ENCODE results near the gene FAM200C. TPM values are rescaled to one million over a fixed set of nuclear protein-coding genes. Genes with fewer than 3 reads are reported as not detected.
"Not testable (repeated sequence)": the region's sequence is repeated elsewhere in the genome, so short reads cannot be mapped to it uniquely, and the experiment has no call there.

Gene FAM200C
- total RNA-seq, 1 donor from 2014 or later, result 25.3 TPM

DNA sequence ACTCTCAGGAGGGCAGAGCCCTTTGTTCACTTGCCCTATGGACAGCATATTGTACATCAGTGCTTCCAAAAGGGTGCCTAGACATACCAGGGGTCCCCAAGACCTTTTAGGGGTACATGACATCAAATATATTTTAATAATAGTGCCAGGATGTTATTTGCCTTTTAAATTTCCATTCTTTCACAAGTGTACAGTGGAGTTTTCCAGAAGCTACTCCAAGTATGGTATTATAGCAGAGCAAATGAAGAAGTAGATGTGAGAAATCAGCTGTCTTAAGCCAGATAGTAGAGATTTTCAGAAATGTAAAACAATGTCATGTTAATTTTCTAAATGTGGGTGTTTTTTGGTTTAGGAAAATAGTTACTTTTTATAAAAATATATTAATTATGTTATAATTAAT is 37.4 kb upstream of the FAM200C start:
- H3F3A ChIP-seq (ENCODE audit: low read depth), result peaks cover 13% of the 10 kb centered on the region
- no peaks in the 10 kb centered on the region for H4K20me1 ChIP-seq (ENCODE audit: low read depth)
- Mint-ChIP-seq H3K4me3 (no peak overlapping the region), H3K27me3 (ENCODE audit: insufficient read depth, low read depth) (peaks cover 4% of the 10 kb centered on the region), H3K4me1 (peaks cover 31% of the 10 kb centered on the region), H3K36me3 (peaks cover 2% of the 10 kb centered on the region), H3K27ac (no peak overlapping the region), H3K9me3 (no peaks in the 10 kb centered on the region)
- no peak for DNase-seq (ENCODE audit: low spot score)
- no peak overlapping the region for H3K4me2 ChIP-seq
- H3K9ac ChIP-seq, result no peak overlapping the region
- no peak overlapping the region for H3K4me3 ChIP-seq
- H3K9me3 ChIP-seq (ENCODE audit: low read depth), result no peaks in the 10 kb centered on the region
- TF ChIP-seq EZH2 (IDR thresholded peaks at IDR 0.05), result no peak
- TF ChIP-seq, protein P1, sequence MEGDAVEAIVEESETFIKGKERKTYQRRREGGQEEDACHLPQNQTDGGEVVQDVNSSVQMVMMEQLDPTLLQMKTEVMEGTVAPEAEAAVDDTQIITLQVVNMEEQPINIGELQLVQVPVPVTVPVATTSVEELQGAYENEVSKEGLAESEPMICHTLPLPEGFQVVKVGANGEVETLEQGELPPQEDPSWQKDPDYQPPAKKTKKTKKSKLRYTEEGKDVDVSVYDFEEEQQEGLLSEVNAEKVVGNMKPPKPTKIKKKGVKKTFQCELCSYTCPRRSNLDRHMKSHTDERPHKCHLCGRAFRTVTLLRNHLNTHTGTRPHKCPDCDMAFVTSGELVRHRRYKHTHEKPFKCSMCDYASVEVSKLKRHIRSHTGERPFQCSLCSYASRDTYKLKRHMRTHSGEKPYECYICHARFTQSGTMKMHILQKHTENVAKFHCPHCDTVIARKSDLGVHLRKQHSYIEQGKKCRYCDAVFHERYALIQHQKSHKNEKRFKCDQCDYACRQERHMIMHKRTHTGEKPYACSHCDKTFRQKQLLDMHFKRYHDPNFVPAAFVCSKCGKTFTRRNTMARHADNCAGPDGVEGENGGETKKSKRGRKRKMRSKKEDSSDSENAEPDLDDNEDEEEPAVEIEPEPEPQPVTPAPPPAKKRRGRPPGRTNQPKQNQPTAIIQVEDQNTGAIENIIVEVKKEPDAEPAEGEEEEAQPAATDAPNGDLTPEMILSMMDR (IDR thresholded peaks at IDR 0.05), result no peak
- TF ChIP-seq EZH2phosphoT487 (IDR thresholded peaks at IDR 0.05), result no peak
- H3K79me2 ChIP-seq (ENCODE audit: low read depth), result no peaks in the 10 kb centered on the region
- no peak overlapping the region for H3K27ac ChIP-seq
- H2AFZ ChIP-seq (replicated peaks), result no peak overlapping the region
- peaks cover 10% of the 10 kb centered on the region for H3K27me3 ChIP-seq
- peaks cover 12% of the 10 kb centered on the region for H3K4me1 ChIP-seq
- no peaks in the 10 kb centered on the region for H3K36me3 ChIP-seq

DNA sequence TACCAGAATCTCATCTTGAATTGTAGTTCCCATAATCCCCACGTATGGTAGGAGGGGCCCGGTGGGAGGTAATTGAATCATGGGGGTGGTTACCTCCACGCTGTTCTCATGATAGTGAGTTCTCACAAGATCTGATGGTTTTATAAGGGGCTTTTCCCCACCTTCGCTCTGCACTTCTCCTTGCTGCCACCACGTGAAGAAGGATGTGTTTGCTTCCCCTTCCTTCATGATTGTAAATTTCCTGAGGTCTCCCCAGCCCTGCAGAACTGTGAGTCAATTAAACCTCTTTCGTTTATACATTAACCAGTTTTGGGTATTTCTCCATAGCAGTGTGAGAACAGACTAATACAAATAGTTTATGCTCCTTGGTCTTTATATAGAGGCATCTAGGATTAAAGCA is 36.8 kb upstream of the FAM200C start:
- H3K4me1 Mint-ChIP-seq, result peaks cover 31% of the 10 kb centered on the region
- H3K9me3 Mint-ChIP-seq; H2AFZ ChIP-seq (replicated peaks); DNase-seq (ENCODE audit: low spot score); H3K79me2 ChIP-seq (ENCODE audit: low read depth); H3K4me2 ChIP-seq; H3K9me3 ChIP-seq (ENCODE audit: low read depth); H3K27me3 ChIP-seq; H3K9ac ChIP-seq; H3K4me3 ChIP-seq; H3K4me3 Mint-ChIP-seq; H3K36me3 Mint-ChIP-seq; H3K27ac ChIP-seq; H3K27ac Mint-ChIP-seq; H4K20me1 ChIP-seq (ENCODE audit: low read depth); H3K36me3 ChIP-seq; H3K27me3 Mint-ChIP-seq (ENCODE audit: insufficient read depth, low read depth): not testable (repeated sequence)
- Histone ChIP-seq H3F3A (ENCODE audit: low read depth) (peaks cover 13% of the 10 kb centered on the region), H3K4me1 (peaks cover 12% of the 10 kb centered on the region)

DNA sequence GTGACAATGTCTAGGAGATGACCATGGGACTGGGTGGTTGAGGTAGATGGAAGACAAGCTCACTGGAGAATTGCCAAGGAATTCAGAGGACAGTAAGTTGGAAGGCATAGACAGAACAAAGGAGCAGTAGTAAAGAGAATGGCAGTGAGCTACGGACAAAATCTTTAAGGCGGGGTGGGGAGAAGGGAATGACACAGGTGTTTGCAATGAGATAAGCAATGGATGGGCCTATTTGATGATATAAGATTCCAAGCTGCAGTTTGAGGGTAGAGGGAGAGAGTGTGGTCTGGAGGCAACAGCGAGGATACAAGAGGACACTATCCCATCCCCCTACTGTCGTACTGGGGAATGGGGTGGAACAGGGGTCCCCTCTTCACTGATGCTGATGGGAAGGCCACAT is 36.2 kb upstream of the FAM200C start:
- peaks cover 5% of the 10 kb centered on the region for H3K36me3 Mint-ChIP-seq
- Histone ChIP-seq H3K4me2 (no peak overlapping the region), H3K9ac (no peak overlapping the region), H3K79me2 (ENCODE audit: low read depth) (no peaks in the 10 kb centered on the region), H3K4me3 (no peak overlapping the region), H3K9me3 (ENCODE audit: low read depth) (no peaks in the 10 kb centered on the region), H3F3A (ENCODE audit: low read depth) (peaks cover 14% of the 10 kb centered on the region), H3K36me3 (no peaks in the 10 kb centered on the region), H3K4me1 (peaks cover 12% of the 10 kb centered on the region), H3K27me3 (peaks cover 10% of the 10 kb centered on the region), H3K27ac (no peak overlapping the region), H4K20me1 (ENCODE audit: low read depth) (no peaks in the 10 kb centered on the region), H2AFZ (replicated peaks) (no peak overlapping the region)
- no peaks in the 10 kb centered on the region for H3K9me3 Mint-ChIP-seq
- peaks cover 31% of the 10 kb centered on the region for H3K4me1 Mint-ChIP-seq
- peaks cover 4% of the 10 kb centered on the region for H3K27me3 Mint-ChIP-seq (ENCODE audit: insufficient read depth, low read depth)
- no peak overlapping the region for H3K4me3 Mint-ChIP-seq
- no peak for DNase-seq (ENCODE audit: low spot score)
- TF ChIP-seq, protein P1 (IDR thresholded peaks at IDR 0.05), result no peak
- TF ChIP-seq EZH2phosphoT487 (IDR thresholded peaks at IDR 0.05), result no peak
- TF ChIP-seq EZH2 (IDR thresholded peaks at IDR 0.05), result no peak
- H3K27ac Mint-ChIP-seq, result no peak overlapping the region

DNA sequence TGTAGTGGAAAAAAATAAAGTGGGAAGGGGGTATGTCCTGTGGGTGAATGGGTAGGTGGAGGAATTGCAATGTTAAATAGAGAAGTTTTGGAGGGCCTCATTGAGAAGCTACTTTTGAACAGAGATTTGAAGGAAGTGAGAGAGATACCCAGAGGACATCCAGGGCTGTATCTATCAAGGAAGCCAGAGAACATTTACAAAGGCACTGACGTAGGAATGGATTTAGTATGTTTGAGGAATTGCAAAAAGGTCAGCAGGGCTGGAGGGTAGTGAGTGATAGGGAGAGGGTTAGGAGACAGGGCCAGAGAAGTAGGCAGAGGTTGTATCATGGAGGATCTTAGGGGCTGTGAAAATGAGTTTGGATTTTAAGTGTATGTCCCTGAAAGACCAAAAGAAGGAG is 35.7 kb upstream of the FAM200C start:
- H3K4me2 ChIP-seq, result no peak overlapping the region
- H3K4me3 ChIP-seq, result no peak overlapping the region
- H3K36me3 ChIP-seq, result no peaks in the 10 kb centered on the region
- Mint-ChIP-seq H3K27ac (no peak overlapping the region), H3K9me3 (no peaks in the 10 kb centered on the region), H3K4me3 (no peak overlapping the region), H3K27me3 (ENCODE audit: insufficient read depth, low read depth) (peaks cover 4% of the 10 kb centered on the region), H3K36me3 (peaks cover 5% of the 10 kb centered on the region), H3K4me1 (peaks cover 31% of the 10 kb centered on the region)
- peaks cover 16% of the 10 kb centered on the region for H3F3A ChIP-seq (ENCODE audit: low read depth)
- no peak overlapping the region for H3K27ac ChIP-seq
- no peaks in the 10 kb centered on the region for H3K79me2 ChIP-seq (ENCODE audit: low read depth)
- no peaks in the 10 kb centered on the region for H4K20me1 ChIP-seq (ENCODE audit: low read depth)
- H2AFZ ChIP-seq (replicated peaks), result no peak overlapping the region
- no peak overlapping the region for H3K9ac ChIP-seq
- TF ChIP-seq EZH2phosphoT487 (IDR thresholded peaks at IDR 0.05), result no peak
- TF ChIP-seq, protein P1 (IDR thresholded peaks at IDR 0.05), result no peak
- no peak for TF ChIP-seq EZH2 (IDR thresholded peaks at IDR 0.05)
- peaks cover 10% of the 10 kb centered on the region for H3K27me3 ChIP-seq
- H3K9me3 ChIP-seq (ENCODE audit: low read depth), result no peaks in the 10 kb centered on the region
- peaks cover 12% of the 10 kb centered on the region for H3K4me1 ChIP-seq
- no peak for DNase-seq (ENCODE audit: low spot score)

Measured in neural progenitor cell (in vitro differentiated cells).